CD4-positive, alpha-beta T cell (primary cell): Measurements from ENCODE around the gene TPRN. TPM values are rescaled to one million over a fixed set of nuclear protein-coding genes. Genes with fewer than 3 reads are reported as not detected.
A peak's percentile ranks its signal among the peaks of the same experiment; 100 is the strongest.

Source experiments
- ATAC-seq: fragments of 200-7000 bp; cut with Tn5 transposase; one replicate; pipeline ENCODE4 v1.10.0; 2022; ENCODE audit warnings: mild to moderate bottlenecking; ENCODE audit not compliant: poor library complexity
- CTCF ChIA-PET: fragments of 350-600 bp; sonication (Branson Sonifier 250); formaldehyde crosslinking; loops from one replicate; lab custom pipeline; 2021; ENCODE audit warnings: antibody characterized with exemption, inconsistent platforms; lab: Charles Lee
- POLR2A ChIA-PET: fragments of 350-600 bp; sonication (Branson Sonifier 250); formaldehyde crosslinking; loops from one replicate; lab custom pipeline; 2021; ENCODE audit warnings: antibody characterized with exemption, inconsistent platforms; lab: Charles Lee
- DNase-seq, 14 experiments: peaks; one replicate each; pipeline ENCODE4 v3.0.0-alpha.2; 2013 to 2020; ENCODE audit warnings: mixed read lengths in 2 of 14
- H3K27ac ChIP-seq, 2 donors: one replicate each; pipeline versions ENCODE4 v1.5.1 to v1.7.0; 2013; ENCODE audit warnings: low read length in 2 of 2, low read depth in 1 of 2, mild to moderate bottlenecking in 1 of 2
- H3K27me3 ChIP-seq, 2 experiments: 1 replicate in 1 of 2; 2 replicates in 1 of 2; pipeline versions ENCODE4 v1.6.1 to v1.7.0; 2013; ENCODE audit warnings: low read length in 2 of 2, control low read depth in 1 of 2, mild to moderate bottlenecking in 1 of 2, moderate library complexity in 1 of 2; ENCODE audit not compliant: insufficient read depth in 2 of 2, control insufficient read depth in 1 of 2
- H3K36me3 ChIP-seq: one replicate; pipeline ENCODE4 v1.6.1; 2013; ENCODE audit warnings: low read length, control low read depth; ENCODE audit not compliant: insufficient read depth
- H3K4me1 ChIP-seq: one replicate; pipeline ENCODE4 v1.6.1; 2013; ENCODE audit warnings: low read length, control low read depth; ENCODE audit not compliant: insufficient read depth
- H3K4me3 ChIP-seq: one replicate; pipeline ENCODE4 v1.5.1; 2013; ENCODE audit warnings: mild to moderate bottlenecking, low read length, moderate library complexity
- H3K9me3 ChIP-seq, 2 experiments: 1 replicate in 1 of 2; 2 replicates in 1 of 2; pipeline versions ENCODE4 v1.6.1 to v1.7.0; 2013; ENCODE audit warnings: low read length in 2 of 2, mild to moderate bottlenecking in 2 of 2, control low read depth in 1 of 2, moderate library complexity in 1 of 2; ENCODE audit not compliant: control insufficient read depth in 1 of 2, insufficient read depth in 1 of 2
- H3K27ac Mint-ChIP-seq: one replicate; pipeline ENCODE4 v1.8.0; 2020; ENCODE audit warnings: mixed read lengths
- H3K27me3 Mint-ChIP-seq: one replicate; pipeline ENCODE4 v1.8.0; 2021; ENCODE audit warnings: mixed read lengths
- H3K36me3 Mint-ChIP-seq: one replicate; pipeline ENCODE4 v1.8.0; 2021; ENCODE audit warnings: low read depth, mixed read lengths
- H3K4me1 Mint-ChIP-seq: one replicate; pipeline ENCODE4 v1.8.0; 2021; ENCODE audit warnings: low read depth, mixed read lengths
- H3K4me3 Mint-ChIP-seq: one replicate; pipeline ENCODE4 v1.8.0; 2020; ENCODE audit warnings: mild to moderate bottlenecking, mixed read lengths
- H3K9me3 Mint-ChIP-seq: one replicate; pipeline ENCODE4 v1.8.0; 2020; ENCODE audit warnings: mixed read lengths
- CTCF ChIP-seq: fragments of 200-600 bp; IDR thresholded peaks from one replicate; pipeline ENCODE4 v1.8.0; 2022; ENCODE audit warnings: antibody characterized with exemption, mild to moderate bottlenecking
- intact Hi-C, 2 experiments: fragments of 100-400 bp; cut with DNase I in 1 of 2; cut with micrococcal nuclease in 1 of 2; formaldehyde crosslinking; loops; one replicate each; pipeline versions ENCODE4 v1.15.1 to v1.9.0; 2023 to 2025; cut with DNase I, micrococcal nuclease
- total RNA-seq, 174 experiments: library from RNA in 2 of 174; stranded (reverse) in 2 of 174; gene quantifications; one replicate each; pipeline ENCODE4 v1.2.3 and lab custom pipeline; 2021 to 2026

Gene TPRN
- total RNA-seq, 2 experiments from 2014 or later: 6.1 to 8.6 TPM

GRCh38 chr9:137222190-137223077 is 21.9 kb upstream of the TPRN start, which contains the start of gene RNF208:
RNF208 (minus strand) TSS chr9:137222240; CDS start chr9:137221212, 1,028 bp downstream.
- H3K9me3 Mint-ChIP-seq: no peaks in the 10 kb centered on the region
- peaks cover 14% of the 10 kb centered on the region for H3K4me1 Mint-ChIP-seq
- peak within 1 kb of the TSS; percentile 74 for H3K4me3 ChIP-seq
- no peak for ATAC-seq
- peaks cover under 1% of the 10 kb centered on the region for H3K27me3 Mint-ChIP-seq
- no peaks in the 10 kb centered on the region for H3K36me3 ChIP-seq
- no peaks in the 10 kb centered on the region for H3K27me3 ChIP-seq
- POLR2A ChIA-PET: interaction anchor here (0.8 to 4.7 kb wide), 21 partner anchors 8 to 330 kb away, joined by 3 to 46 read pairs (median 5); partner anchors contain the start of genes ANAPC2, DPP7, MAN1B1 and MRPL41
- DNase-seq: peak in 2 of 14 experiments; percentile 50 to 54
- TF ChIP-seq CTCF: no peak
- CTCF ChIA-PET: interaction anchor here (1.4 to 1.9 kb wide), 3 partner anchors 14 to 93 kb away, joined by 4 to 13 read pairs (median 6); no protein-coding TSS in a partner anchor
- peaks cover 33% of the 10 kb centered on the region for H3K4me1 ChIP-seq
- H3K4me3 Mint-ChIP-seq: peak within 1 kb of the TSS; percentile 87
- H3K9me3 ChIP-seq: no peaks in the 10 kb centered on the region
- no peaks in the 10 kb centered on the region for H3K36me3 Mint-ChIP-seq
- H3K27ac ChIP-seq: peak within 1 kb of the TSS in 1 of 2 donors; percentile 34
- intact Hi-C loops: loop anchor here (1.0 to 5.0 kb wide), 8 partner anchors 17 to 435 kb away; partner anchors contain the start of genes ANAPC2 (in 2 of the 2), NDOR1 (in 2 of the 2), SSNA1 (in 2 of the 2) and TMEM203 (in 2 of the 2)
- H3K27ac Mint-ChIP-seq: peak within 1 kb of the TSS; percentile 81

- DNase-seq: peak in 2 of 14 experiments; percentile 33 to 57
- H3K27ac Mint-ChIP-seq: no peak overlapping the region
- CTCF ChIA-PET: no interaction called here
Measured at GRCh38 chr9:137221506-137222111, 21.1 kb upstream of the TPRN start.

More at GRCh38 chr9:137221506-137222111, 21.1 kb upstream of the TPRN start:
- intact Hi-C loops: loop anchor here (2.0 to 5.0 kb wide), 4 partner anchors 21 to 434 kb away; partner anchors contain the start of genes ANAPC2 (in 1 of the 2), SSNA1 (in 1 of the 2) and TPRN (in 1 of the 2)
- no peak overlapping the region for H3K4me3 Mint-ChIP-seq
- H3K36me3 Mint-ChIP-seq: no peaks in the 10 kb centered on the region
- no peaks in the 10 kb centered on the region for H3K27me3 Mint-ChIP-seq
- Histone ChIP-seq H3K36me3 (no peaks in the 10 kb centered on the region), H3K4me1 (peaks cover 29% of the 10 kb centered on the region), H3K27me3 (no peaks in the 10 kb centered on the region), H3K27ac (no peak overlapping the region), H3K9me3 (no peaks in the 10 kb centered on the region), H3K4me3 (no peak overlapping the region)
- H3K9me3 Mint-ChIP-seq: no peaks in the 10 kb centered on the region
- POLR2A ChIA-PET: interaction anchor here (1.0 to 4.7 kb wide), 8 partner anchors 16 to 166 kb away, joined by 3 to 46 read pairs (median 24); partner anchors contain the start of genes ANAPC2, MAN1B1, NDOR1 and SSNA1
- no peak for TF ChIP-seq CTCF
- no peak for ATAC-seq
- peaks cover 13% of the 10 kb centered on the region for H3K4me1 Mint-ChIP-seq
